ENCODE results near the gene PYY.
"Not testable (repeated sequence)": the region's sequence is repeated elsewhere in the genome, so short reads cannot be mapped to it uniquely, and the experiment has no call there.

PYY gene

DNA sequence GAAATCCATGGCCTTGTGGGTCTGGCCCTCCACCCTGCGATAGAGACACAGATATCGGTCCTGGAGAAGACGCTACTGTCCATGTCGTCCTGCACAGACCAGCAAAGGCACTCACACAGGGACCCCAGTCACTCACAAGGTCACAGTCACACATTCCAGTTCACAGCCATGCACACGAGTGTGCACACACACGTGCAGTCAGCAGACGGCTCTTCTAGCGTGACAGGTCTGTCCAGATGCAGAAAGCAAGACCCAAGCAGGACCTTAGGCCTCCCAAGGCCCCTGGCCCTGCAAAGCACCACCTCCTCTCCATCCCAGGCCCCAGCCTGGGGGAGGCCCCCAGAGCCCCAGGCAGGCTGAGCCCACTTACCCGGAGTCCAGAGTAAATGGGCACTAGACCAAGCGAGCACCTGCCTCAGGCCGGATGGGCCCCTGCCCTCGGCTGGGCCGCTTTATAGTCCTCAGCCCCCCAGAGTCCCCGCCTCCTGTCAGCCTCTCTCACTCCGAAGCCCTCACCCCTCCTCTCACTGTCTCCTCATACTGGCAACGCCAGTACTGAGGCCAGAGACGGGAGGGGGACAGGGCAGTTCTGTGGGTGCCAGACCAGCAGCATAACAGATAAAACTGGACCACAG is 11.6 kb downstream of the PYY start, which contains the start of gene PPY:
PPY (minus strand) TSS at position 426 of the 635 bp plus-strand sequence. CDS start 822 bp downstream, outside the sequence.
- no peak for DNase-seq

DNA sequence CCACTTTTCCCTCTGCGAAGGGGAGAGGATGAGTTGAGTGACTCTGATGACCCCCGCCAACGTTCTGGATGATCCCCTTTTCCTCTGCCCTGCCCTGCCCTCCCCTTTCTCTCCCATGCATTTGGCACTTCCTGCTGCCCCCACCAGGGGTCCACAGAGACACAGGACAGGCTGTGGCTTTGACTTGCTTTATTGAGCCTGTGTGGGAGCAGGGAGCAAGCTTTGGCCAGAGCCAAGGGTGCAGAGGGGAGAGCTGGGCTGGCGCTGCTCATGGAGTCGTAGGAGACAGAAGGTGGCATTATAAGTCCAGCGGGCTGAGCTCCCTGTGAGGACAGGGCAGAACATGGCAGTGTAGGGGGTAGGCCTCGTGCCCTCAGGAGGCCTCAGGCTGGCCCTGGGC is 13.1 kb downstream of the PYY start:
- no peak for DNase-seq

DNA sequence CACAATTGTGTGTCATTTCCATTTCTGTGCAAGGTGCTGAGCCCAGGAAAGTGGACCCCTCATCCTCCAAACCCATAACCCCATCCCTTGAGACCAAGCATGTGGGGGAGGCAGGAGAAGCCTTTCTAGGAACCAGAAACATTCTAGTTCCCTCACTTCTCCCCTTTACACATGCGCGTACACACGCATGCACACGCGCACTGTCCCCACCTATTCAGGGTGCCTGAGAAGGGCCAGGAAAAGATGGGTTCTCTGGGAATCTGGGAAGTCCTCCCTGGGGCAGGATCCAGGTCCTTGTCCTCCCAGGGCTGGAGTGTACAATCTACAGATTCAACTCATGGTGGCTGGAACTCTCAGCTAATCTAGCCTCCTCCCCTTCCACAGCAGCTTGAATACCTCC is 13.9 kb downstream of the PYY start:
- no peak for DNase-seq

DNA sequence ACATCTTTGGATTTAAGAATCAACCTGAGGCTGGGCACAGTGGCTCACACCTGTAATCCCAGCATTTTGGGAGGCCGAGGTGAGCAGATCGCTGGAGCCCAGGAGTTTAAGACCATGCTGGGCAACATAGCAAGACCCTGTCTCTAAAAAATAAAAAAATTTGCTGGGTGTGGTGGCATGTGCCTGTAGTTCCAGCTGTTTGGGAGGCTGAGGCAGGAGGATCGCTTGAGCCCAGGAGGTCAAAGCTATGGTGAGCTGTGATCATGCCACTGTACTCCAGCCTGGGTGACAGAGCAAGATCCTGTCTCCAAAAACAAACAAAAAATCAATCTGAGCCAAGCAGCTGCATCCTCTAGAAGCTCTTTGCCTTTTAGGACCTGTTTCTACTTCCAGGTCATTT is 14.3 kb downstream of the PYY start:
- not testable (repeated sequence) for DNase-seq

DNA sequence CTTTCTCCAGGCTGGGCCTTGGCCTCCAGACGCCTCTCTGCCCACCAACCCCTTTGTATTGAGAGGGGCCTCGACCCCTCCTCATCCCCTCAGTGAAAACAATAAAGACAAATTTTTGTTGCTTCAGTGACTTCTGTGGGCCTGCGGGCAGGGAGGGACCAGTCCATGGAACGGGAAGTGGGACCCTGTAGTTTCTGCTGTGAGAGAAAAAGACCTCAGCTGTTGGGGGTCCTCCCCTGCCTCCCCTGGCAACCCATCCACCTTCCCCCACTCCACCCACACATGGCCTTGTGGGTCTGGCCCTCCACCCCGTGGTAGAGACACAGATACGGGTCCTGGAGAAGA is 14.9 kb downstream of the PYY start:
- DNase-seq = no peak

DNA sequence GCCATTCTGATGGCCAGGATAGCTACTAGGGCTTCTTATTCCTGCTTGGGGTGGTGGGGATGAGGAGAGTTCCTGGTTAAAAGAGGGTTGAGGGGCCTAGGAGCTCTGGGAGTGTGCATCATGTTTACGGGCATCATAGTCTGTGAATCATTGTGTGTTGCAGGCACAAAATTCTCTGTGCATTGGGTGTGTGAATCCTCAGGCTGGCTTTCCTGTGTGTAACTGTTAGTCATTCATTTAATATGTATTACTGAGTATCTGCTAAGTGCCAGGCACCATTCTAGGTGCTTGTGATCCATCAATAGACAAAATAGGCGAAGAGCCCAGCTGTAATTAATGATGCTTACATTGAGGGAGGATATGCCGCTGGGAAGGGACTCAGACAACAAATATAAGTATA is 17.3 kb downstream of the PYY start:
- no peak for DNase-seq

DNA sequence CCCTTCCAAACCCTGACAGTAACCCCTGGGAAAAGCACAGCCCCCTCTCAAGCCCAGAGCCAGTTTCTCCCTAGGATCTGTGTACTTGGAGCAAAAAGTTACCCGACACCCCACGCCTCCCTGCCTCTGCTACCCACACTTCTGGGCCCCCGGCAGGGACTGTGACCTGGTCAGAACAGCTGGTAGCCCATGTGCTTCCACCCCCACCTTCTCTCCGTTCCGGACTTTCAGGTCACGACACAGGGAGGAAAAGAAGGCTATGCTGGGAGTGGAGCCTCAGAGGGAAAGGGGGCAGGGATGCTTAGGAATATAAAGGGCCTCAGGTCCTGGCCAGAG is 17.8 kb downstream of the PYY start:
- DNase-seq = no peak

DNA sequence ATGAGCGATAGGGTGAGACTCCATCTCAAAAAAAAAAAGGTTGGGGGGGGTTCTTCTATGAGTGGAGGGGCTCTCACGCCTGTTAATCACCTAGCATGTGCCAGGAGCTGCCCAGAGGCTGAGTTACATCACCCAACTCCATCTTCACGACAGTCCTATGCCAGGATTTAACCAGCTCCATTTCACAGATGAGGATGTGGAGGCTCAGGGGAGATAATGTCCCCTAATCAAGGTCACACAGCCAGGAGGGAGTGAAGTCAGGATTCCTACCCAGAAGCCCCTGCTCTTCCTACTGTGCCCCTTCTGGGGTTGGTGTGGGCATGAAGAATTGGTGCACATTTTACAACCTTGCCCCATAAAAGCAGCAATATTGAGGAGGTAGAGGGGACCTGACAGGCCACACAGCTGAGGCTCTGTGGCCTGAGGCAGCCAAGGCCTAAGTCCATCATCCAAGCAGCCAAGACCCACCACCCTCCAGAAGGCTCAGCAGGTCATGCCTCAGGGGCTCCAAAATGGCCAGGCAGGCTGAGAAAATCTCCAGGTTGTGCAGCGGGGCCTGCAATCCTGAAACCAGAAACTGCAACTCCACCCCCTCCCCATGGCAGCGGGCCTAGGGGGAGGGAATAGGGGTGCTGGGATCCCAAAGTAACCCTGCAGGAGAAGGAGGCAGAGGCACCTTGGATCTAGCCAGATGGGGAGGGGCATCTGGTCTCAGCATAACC is 18.4 kb downstream of the PYY start:
- no peak for DNase-seq

DNA sequence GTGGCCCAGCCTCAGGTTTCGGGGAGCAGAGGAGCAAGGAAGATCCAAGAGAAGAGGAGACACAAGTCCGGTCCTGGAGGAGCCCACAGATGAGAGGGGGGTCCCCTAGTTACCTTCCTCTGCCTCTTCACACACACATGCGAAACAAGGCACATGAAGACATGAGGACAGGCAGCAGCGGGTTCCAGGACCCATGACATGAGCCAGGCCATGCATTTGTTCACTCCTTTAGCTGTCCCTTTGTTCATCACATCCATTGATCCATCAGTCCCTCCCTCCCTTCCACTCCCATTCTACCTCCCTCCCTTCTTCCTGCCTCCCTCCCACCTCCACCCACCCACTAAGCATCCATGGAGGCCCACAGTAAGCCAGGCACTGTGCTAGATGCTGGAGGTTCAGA is 20.8 kb downstream of the PYY start:
- no peak for DNase-seq

DNA sequence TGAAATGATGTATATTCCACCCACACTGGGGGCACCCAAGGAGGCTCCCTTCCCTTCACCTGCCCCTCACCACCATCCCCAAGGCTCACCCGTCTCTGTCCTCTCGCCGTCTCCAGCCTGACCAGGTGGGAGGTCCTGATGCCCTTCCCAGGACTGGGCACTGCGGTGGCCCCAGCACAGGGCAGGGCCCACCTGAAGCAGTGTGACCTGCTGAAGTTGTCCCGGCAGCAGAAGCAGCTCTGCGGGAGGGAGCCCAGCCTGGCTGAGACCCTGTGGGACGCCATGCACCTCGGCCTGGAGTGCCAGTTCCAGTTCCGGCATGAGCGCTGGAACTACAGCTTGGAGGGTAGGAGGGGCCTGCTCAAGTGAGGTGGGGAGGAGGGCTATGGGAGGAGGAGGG is 21.4 kb downstream of the PYY start:
- DNase-seq = no peak

DNA sequence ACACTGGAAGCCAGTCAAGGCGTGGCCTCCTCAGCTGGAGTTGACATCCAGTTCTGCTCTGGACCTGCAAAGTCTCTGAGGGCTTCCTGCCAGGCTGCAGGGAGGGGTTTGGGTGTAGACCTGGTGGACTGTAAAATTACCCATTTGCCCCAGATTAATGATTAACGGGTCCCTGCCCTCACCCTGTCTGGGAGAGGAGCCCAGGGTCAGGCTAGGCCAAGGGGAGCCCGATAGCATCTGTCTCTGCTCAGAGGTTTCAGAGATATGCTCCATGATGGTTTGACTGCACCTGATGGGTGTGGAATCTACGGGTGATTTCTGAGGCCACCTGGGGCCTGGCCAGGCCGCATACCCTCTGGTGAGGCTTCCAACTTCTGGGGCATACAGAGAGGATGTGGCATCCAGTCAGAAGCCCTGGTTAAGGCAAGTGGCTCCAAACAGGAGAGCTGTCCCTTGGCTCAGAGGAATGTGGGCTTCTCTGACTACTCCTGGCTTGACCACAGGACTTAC is 22.6 kb downstream of the PYY start:
- no peak for DNase-seq

DNA sequence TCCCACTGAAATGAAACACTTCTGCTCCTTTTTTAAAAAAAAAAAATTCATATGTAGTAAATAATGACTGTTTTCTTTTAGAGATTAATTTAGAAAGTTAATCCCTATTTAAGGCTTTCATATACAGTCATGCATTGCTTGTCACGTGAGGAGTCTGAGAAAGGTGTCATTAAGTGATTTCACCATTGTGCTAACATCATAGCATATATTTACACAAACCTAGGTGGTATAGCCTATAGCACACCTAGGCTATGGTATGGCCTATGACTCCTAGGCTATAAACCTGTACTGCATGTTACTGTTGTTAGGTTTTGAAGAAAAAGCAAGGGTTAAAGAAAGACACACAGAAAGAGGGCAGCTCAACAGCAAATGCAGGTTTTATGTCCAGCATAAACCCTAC is 25.1 kb downstream of the PYY start:
- no peak for DNase-seq

DNA sequence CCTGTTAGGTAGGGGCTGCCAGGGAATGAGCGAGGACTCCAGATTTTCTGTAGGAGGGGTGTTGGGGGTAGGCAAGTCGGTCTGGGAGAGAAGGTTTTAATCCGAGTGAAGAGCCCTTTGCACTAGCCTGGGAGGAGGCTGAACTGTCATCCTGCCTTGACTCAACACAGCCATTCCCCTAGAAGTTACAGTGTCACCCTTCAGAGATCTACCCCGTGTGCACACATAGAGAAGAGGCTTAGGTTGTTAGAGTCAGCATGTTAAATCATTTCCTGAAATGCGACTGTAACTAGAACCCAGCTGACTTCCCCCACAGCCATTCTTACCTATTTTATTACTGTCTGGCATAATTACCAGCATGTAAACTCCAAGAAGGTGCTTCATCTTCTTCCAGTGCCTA is 25.8 kb downstream of the PYY start:
- not testable (repeated sequence) for DNase-seq

DNA sequence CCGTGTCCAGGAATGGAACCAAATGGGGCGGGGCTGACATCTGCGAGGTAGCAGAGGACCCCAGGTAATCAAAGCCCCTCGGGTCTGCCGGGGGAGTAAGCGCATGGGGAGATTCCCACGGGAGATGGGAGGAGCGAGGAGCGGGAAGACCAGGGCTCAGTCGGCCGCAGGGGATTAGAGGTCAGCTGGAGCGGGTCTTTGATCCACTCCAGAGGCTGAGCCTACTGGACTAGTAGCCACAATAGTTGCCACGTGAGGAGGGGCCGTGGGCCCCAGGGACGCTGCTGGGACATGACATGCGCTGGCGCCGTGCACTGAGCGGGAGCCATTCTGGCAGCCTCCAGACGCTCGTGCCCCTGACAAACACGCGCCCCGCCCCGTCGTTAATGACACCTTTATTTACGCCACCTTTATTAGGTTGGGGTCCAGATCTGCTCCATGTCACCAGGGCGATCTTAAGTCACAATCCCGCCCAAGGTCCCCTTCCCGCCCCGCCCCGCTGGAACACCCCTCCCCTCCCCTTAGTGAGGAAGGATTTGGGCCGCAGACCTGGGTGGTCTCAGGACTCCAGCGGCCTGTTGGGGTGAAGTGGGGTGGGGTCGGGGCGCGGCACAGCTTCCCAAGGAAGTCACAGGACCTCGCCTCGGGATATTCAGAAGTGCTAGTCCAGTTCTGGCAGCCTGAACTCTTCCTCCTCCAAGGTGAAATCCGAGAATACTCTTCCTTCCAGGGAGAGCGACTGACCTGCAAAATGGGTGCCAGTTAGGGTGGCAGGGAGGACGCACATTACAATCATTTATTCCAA is 26.5 kb downstream of the PYY start:
- no peak for DNase-seq

DNA sequence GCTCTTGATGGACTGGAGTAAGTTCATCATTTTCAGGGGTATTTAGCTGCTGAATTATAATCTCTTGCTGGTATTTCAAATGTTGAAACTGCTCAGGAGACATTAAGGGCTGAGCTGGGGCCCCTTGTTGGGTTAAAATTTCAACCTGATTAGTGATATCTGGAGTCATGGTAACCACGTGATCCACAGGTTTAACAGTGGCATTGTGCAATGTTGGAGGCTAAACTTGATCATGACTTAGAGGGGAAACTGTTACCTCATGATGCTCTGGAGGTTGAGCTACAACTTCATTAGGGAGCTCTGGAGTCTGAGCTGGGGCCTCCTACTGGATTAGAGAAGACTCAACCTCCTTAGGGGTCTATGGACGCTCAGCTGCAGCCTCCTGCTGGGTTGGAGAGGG is 29.2 kb downstream of the PYY start:
- DNase-seq = no peak

DNA sequence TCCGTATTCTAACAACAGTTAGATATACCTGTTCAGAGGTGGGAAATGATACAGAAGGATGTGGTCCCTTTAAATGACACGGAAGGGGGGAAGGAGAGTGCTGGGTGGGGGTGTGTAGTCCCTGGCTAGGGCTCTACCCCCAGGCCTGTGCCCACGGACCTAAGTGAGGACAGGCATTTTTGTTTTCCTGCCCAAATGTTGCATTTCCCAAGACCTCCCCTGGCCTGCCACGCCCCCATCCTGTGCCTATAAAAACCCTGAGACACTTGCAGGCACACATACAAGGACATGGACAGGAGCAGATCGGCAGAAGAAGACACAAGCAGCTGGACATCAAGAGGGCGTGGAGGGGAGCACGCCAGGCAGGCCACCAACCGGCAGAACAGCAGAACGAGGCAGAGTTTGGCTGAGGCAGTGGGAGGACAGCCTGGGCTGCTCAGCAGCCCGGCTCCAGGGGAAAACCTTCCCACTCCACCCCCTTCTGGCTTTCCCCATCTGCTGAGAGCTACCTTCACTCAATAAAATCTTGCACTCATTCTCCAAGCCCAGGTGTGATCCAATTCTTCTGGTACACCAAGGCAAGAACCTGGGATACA is 33.1 kb downstream of the PYY start:
- no peak for DNase-seq

DNA sequence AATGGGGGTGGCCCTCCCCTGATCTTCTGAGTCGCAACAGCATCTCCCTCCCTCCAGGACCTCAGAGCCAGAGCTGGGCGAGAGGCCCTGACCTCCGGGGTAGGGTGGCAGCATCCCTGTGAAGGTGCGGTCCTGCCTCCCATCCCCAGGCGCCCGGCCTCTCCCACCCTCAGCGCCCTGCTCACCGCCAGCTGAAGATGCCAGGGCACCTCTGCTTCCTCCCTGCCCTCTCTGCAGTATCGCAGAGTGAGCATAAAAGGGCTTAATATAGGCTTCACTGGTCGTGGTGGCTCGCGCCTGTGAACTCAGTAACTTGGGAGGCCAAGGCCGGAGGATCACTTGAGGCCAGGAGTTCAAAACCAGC is 35.7 kb downstream of the PYY start:
- DNase-seq = no peak

DNA sequence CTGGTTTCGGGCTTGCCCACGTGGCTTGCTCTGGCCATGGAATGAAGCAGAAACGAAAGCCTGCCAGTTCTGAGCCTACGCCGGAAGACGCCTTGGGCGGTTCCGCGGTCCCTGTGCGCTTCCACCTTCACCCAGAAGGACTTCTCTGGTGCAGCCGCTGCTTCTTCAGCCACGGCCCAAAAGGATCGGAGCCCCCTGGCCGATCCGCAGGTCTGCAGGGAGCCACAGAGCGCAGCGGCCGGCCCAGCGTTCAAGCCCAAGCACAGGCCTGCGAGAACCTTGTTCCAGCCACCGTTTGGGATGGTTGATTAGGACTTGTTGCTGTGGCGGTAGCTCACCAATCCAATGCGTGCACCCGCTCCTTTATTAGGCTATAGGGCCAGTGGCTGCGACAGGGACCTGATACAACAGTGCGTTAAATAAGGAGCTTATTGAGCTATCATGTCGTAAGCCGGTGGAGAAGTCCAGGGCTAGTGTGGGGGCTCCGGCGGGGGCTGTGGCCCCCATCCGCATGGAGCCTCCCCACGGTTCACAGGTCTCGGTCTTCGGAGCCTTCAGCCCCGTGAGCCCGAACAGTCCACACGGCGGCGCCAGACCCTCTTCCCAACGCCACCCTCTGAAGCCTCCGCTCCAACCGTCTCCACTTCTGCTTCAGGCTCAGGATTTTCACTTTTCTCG is 36.3 kb downstream of the PYY start:
- DNase-seq = no peak

DNA sequence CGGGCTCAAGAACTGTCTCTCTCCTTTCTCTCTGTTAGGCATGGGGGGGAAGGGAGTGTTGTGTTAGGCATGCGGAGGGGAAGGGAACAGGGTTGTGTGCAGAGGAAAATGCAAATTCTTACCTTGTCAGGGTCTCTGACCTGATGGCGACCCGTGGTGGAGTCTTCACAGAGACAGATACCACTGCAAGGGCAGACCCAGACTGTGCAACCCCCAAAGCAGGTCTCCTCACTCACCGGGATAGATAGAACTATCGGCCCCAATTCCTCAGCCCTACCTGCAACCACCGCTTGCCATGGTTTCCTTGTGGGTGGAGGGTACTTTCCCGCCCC is 36.8 kb downstream of the PYY start:
- DNase-seq = no peak

DNA sequence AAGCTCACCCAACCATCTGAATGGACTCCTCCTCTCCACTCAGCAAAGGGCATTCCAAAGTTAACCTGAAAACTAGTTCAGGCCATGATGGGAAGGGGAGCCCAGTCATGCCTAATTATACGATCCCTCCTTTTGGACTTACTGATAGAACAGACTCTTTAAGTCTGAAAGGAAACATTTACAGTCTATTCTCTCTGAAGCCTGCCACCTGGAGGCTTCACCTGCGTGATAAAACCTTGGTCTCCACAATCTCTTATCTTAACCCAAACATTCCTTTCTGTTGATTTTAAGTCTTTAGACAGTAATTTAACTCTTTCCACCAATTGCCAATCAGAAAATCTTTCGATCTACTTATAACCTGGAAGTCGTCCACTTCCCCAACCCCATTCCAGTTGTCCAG is 37.4 kb downstream of the PYY start:
- DNase-seq = no peak

DNA sequence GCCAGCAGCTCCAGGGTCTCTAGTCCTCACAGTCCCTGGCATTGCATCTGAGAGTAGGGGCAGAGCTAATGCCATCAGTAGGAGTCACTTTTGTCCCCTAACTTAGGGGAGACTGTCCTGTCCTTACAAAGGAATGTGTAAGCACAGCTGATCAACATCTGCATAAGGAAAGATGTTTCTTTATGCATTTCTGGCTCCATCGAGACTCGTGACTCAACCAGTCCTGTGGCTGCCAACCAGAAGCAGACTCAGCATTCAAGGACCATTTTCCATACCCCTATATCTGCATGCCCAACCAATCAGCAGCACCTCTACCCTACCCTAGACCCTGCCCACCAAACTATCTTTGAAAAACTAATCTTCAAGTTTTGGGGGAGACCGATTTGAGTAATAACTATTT is 38.2 kb downstream of the PYY start:
- no peak for DNase-seq

DNA sequence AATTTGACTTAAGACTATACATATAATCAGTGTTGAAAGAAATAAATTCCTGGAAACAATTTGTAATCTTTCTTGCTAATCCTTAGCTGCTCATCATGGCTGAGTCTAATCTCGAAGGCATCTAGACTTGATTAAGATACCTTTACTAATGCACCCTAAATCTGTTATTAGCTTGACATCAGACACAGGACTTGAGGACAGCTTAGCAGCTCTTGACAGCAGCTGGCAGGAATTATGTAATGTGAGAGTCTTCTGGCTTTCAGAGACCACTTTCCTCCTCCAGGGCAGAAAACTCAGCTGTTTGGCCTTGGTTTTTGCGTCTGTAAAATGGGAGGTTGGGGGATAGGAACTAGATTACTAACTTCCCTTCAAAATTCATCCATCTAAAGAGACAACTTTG is 39.3 kb downstream of the PYY start:
- DNase-seq = no peak

DNA sequence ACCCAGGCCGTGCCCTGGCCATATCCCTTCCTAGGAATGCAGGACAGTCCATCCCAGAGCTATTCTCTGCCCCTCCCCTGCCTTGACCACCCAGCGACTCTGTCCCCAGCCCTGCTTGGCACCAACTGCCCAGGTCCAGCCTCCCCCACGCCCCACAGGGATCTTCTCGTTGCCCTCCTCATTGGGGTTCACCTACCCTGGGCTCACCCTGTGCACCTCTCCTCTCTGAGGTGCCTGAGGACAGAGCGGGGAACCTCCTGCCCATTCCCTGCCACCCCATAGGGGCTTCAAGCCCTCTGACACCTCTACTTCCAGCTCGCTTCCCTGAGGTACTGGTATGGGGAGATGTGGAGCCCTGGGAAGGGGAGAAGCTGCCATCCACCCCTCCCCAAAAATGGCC is 40.2 kb downstream of the PYY start:
- DNase-seq = no peak
